ENCODE measurements around the gene MPP4.
A peak's percentile ranks its signal among the peaks of the same experiment; 100 is the strongest.

Gene MPP4, protein sequence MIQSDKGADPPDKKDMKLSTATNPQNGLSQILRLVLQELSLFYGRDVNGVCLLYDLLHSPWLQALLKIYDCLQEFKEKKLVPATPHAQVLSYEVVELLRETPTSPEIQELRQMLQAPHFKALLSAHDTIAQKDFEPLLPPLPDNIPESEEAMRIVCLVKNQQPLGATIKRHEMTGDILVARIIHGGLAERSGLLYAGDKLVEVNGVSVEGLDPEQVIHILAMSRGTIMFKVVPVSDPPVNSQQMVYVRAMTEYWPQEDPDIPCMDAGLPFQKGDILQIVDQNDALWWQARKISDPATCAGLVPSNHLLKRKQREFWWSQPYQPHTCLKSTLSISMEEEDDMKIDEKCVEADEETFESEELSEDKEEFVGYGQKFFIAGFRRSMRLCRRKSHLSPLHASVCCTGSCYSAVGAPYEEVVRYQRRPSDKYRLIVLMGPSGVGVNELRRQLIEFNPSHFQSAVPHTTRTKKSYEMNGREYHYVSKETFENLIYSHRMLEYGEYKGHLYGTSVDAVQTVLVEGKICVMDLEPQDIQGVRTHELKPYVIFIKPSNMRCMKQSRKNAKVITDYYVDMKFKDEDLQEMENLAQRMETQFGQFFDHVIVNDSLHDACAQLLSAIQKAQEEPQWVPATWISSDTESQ

DNA sequence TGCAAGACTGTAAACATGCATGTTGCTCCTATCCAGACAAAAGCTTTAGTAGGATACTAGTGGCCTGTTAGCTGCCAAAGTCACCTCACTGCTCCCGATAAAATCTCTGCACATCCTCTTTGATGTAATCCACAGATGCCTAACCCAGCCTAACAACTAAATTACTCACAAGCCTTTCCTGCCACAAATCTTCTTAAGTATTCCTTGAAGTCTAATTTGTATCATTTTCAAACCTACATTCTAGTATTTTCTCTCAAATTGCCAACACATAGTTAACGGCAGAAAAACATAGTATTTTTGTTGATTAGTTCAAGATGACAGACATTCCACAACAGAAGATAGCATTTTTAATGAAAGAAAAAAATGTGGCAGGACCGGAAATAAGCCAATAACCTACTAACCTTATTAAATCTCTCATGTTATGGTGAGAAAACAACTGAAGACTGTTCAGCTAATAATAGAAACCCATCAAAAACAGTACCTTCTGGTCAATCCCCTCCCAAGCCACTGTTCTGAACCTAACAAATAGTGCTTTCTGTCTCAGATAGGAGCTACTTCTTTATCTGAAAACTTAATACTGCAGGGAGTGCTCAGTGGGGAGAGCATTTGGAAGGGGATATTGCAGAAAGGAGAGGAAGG lies at the start of gene MPP4:
Gene MPP4, minus strand, starts transcription at position 57 of the 639 bp plus-strand sequence. CDS start 4,690 bp downstream, outside the sequence.
- no peak for DNase-seq

DNA sequence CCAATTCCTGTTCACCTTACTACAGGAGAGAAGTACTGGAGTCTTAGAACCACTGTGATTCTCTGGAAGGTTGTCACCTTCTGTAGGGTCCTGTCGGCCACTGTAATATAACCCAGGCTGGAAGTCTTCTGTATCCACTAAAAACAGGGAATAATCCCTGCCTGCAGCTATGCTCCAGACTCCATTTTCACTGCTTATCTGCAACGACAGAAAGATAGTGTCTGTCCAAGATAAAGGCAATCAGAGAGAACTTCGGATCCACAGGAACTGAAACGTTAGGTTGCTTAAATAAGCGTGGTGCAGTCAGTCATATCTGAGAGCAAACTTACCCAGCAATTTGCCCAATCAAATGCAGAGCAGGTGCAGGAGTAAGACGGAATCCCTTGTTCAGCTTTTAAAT lies 48.1 kb upstream of the MPP4 start:
- DNase-seq = no peak

- no peak for DNase-seq
Measured at GRCh38 chr2:201735486-201735885, 37.0 kb upstream of the MPP4 start.

- no peak for DNase-seq
Measured at GRCh38 chr2:201734111-201734510, 35.7 kb upstream of the MPP4 start.

DNA sequence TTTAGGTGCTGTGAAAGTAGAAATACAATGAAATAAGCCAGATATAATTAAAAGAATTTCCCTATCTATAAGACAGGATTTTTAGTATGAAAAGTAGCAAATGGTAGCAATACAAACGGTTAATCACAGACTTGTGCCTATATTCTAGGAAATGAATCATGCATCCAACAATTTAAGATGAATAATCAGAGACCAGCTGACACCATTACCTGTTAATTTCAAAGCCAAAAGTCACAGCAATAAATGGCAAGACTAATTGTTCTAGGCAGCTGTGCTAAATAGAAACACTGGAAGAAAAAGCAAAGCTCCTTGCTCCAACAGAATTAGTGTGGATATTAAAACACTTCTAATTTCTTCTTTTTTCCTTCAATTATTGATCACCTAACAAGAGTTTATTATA lies 35.1 kb upstream of the MPP4 start:
- DNase-seq = no peak

GRCh38 chr2:201730651-201731285 lies 32.3 kb upstream of the MPP4 start:
- DNase-seq = no peak

DNA sequence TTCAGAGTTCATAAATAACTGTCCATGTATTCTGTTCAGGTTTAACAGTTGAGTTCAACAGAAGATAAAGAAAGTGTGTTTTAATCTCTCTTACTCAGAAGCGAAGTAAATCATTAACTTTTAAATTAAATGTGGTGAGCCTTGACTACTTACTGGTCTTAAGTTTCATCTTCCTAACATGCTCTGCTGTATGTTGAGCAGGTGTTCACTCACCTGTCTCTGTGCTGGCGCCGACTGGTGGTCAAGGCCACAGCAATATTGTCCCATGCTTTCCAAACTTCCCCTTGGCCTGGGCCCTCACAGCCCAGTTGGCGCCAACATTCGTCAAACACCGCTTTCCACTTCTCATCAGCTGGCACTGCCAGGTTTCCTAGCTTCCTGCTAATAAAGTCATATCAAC lies 17.0 kb upstream of the MPP4 start:
- no peak for DNase-seq

DNA sequence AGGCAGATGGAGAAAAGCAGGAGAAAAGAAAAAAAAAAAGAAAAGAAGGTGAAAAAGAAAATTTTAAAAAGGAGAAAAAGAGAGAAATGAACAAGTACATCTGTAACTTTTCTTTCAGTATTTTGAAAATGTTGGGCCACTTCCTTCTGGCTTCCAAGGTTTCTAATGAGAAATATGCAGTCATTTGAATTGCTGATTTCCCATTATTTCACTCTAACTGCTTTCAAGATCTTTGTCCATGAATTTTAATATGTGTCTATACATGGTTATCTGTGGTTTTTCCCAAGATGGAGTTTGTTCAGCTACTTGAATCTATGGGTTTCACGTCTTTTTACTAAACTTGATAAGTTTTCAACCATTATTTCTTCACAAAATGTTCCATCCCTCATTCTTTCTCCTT lies 14.3 kb upstream of the MPP4 start:
- DNase-seq = no peak

DNA sequence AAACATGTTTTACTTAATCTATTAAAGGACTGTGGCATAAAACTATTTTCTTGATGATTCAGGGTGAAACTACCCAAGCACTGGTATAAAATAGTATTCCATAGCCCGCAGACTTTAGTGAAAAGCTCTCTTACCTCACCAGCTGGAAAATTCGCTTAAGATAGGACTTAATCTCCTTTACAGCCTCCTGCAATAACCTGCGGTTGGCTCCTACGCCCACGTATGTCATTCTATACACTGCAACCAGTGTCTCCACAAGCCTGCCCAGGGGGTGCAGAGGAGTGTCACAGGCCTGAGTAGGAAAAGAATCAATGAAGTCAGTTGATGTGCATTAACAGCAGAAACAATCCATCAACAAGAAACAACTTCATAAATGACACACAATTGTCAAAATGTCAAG lies 11.3 kb upstream of the MPP4 start:
- no peak for DNase-seq

DNA sequence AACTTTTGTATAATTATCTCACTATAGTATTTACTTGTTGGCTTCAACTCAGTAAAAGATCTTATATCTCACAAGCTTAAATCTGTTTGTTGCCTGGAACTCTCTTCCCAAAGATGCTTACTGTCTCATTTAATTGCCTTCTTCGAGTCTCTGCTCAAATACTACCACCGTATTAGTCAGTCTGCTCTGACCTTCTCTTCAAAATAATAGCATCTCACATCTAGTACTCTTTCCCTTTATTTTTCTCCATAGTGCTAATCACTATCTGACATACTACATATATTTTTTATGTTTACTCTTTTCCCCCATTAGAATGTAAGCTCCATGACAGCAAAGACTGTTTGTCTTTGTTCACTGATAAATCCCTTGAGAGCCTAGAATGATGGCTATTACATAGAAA lies 10.6 kb upstream of the MPP4 start:
- no peak for DNase-seq

- DNase-seq = no peak
Measured at GRCh38 chr2:201707753-201708152, 9.3 kb upstream of the MPP4 start.

- DNase-seq = no peak
Measured at GRCh38 chr2:201707142-201707541, 8.7 kb upstream of the MPP4 start.

GRCh38 chr2:201704536-201704935 lies 6.1 kb upstream of the MPP4 start:
- DNase-seq = no peak

GRCh38 chr2:201701646-201702045 lies 3.2 kb upstream of the MPP4 start:
- DNase-seq = no peak

DNA sequence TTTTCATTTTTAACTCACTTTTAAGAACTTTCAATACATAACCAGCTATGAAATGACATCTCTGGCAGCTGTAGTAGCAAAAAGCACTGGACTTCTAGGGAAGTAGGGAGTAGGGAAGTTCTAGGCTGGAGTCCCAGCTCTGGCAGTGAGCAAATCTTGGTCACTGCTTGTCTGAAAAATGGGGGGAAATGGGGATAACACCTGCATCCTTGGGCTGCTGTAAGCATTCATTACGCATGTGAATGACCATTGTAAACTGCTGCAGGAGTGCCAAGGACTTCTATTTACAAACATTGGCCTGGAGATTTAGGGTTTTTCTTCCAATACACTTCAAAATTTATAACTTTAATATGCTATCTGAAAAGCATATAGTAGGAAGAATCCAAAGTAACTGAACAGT lies 972 bp upstream of the MPP4 start:
- DNase-seq = no peak

DNA sequence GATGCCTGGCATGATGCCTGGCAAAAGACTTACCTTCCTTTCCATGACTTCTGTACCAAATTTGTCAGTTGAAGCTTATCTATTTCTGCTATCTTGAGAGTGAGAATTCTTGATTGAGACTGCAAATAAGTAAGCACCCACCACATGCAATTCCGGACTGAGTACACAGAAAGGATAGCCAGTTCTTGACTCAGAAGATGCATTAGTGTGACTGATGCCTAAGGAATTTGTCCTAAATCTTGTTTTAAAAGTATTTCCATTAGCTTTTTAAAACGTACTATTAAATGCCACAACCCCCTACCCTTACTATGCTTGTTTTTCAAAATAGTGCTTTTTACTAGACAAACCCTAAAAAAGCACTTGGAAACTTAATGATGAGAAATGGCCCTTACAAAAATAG lies 545 bp downstream of the MPP4 start:
- no peak for DNase-seq

GRCh38 chr2:201696151-201696659 lies 2.2 kb downstream of the MPP4 start:
- peak in 1 of 3 experiments; percentile 3 for DNase-seq

DNA sequence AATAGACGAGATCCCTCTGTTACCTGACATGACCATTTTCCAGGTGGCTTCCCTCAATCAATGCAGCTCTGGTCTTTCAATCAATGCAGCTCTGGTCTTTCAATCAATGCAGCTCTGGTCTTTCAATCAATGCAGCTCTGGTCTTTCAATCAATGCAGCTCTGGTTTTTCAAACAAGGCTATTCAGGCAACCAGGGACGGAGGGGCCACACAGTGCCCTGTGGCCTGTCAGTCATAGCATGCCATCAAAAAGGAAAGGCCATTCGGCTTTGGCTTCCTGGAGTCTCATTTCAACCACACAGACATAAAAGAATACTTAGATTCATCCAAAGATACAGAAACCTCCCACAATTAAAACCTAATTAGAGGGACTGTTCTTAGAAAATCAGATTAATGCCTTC lies 13.3 kb downstream of the MPP4 start:
- no peak for DNase-seq

DNA sequence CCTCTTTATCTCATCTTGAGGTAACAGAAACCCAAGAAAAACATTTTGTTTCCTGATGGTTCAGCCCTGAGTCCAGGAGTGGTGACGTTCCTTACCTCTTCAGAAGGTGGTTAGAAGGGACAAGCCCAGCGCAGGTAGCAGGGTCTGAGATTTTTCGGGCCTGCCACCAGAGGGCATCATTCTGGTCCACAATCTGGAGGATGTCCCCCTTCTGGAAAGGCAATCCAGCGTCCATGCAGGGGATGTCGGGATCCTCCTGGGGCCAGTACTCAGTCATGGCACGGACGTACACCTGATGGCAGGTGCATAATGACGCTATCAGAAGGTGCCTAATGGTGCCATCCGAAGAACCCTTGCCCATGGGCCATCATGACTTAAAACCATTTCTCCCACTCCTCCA lies 17.7 kb downstream of the MPP4 start:
- no peak for DNase-seq

GRCh38 chr2:201678401-201678800 lies 20.0 kb downstream of the MPP4 start:
- no peak for DNase-seq

DNA sequence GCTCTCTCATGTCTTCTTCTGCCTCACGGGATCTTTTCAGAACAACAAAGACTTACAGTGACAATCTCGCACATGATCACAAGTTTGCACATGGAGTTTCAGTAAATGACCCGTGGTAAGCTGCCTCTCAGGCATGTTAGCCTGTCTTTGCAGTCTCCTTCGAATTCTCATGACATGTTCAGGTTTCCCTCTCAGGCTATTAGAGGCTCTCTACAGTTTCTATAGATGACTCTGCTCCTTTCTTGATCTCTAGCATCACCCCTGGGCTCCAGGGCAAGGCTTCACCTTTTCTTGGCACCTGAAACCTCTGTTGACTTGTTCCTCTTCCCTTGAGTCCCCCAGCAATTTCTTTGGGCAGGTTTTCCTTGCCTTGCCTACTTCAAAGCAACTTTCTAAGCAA lies 23.0 kb downstream of the MPP4 start:
- DNase-seq = no peak

- no peak for DNase-seq
Measured at GRCh38 chr2:201674794-201675193, 23.6 kb downstream of the MPP4 start.

DNA sequence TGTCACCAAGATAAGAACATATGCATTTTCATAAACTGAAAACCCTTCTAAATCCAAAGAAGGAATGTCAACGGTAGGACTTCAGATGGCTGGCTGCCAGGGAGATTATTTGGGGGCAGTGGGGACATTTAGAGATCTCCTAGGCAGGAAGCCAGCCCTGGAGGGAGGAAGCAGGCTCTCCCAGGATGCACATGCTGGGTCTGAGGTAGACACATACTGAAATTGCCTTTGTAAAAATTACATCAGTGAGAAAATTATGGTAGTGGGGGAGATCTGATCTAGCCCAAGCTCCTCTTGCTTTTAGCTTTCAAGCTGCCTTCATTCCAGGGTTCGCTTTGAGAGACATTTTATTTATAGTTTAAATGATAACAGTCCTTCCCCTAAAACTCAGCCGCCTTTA lies 24.1 kb downstream of the MPP4 start:
- DNase-seq = no peak

Data from NCI-H1417 (cell line).